ENCODE data around the gene MISP3.

Gene MISP3

GRCh38 chr19:14085309-14085995 lies 12.9 kb downstream of the MISP3 start, which contains the start of gene C19orf67:
Gene C19orf67, minus strand, starts transcription at chr19:14085783. Its CDS starts 156 bp downstream, at chr19:14085627.
- Histone ChIP-seq H4K8ac (ENCODE audit: low read depth, low read length) (no peak within 1 kb of the TSS), H2BK5ac (ENCODE audit: low read length) (no peak within 1 kb of the TSS), H2AFZ (ENCODE audit: low read length) (no peak within 1 kb of the TSS), H2BK12ac (ENCODE audit: low read length) (no peak within 1 kb of the TSS), H2BK15ac (ENCODE audit: low read length) (no peak within 1 kb of the TSS), H3K18ac (ENCODE audit: low read length) (no peak within 1 kb of the TSS), H3K9me3 (replicated peaks in 1 of 2; ENCODE audit: control insufficient read depth in 2 of 2, insufficient read depth in 1 of 2, low read depth in 1 of 2, low read length in 2 of 2) (peaks cover 0 to 4% of the 10 kb centered on the region in 2 donors), H2BK120ac (ENCODE audit: low read depth, low read length) (no peak within 1 kb of the TSS), H3K4me3 (ENCODE audit: low read length in 2 of 2) (no peak within 1 kb of the TSS), H3K9ac (ENCODE audit: low read depth, low read length, poor library complexity) (no peak within 1 kb of the TSS), H3K36me3 (replicated peaks in 1 of 2; ENCODE audit: control insufficient read depth in 2 of 2, insufficient read depth in 2 of 2, low read length in 2 of 2) (peaks cover 14 to 28% of the 10 kb centered on the region in 2 donors), H3K27ac (replicated peaks; ENCODE audit: low read length) (no peak within 1 kb of the TSS), H2AK5ac (ENCODE audit: low read depth, low read length) (peak within 1 kb of the TSS; percentile 0), H3K4me2 (ENCODE audit: insufficient read depth, low read length, poor library complexity, severe bottlenecking) (peak within 1 kb of the TSS; percentile 39), H3K4me1 (ENCODE audit: control insufficient read depth in 2 of 2, insufficient read depth in 1 of 2, low read depth in 1 of 2, low read length in 2 of 2) (peaks cover 0 to 8% of the 10 kb centered on the region in 2 donors), H3K27me3 (ENCODE audit: control insufficient read depth in 3 of 3, insufficient read depth in 3 of 3, low read depth in 1 of 3, low read length in 3 of 3) (peaks cover 0 to 4% (median 0%) of the 10 kb centered on the region in 3 experiments), H4K91ac (ENCODE audit: low read depth, low read length, poor library complexity) (no peak within 1 kb of the TSS), H3K14ac (ENCODE audit: low read length) (no peak within 1 kb of the TSS), H3K79me1 (ENCODE audit: low read depth, low read length) (peaks cover 4% of the 10 kb centered on the region), H3K4ac (ENCODE audit: low read length) (no peak within 1 kb of the TSS), H3K23ac (ENCODE audit: low read depth, low read length, poor library complexity) (no peak within 1 kb of the TSS)
- DNase-seq (ENCODE audit: low spot score) = no peak
- WGBS, 2 donors (ENCODE audit: extremely low coverage in 2 of 2, insufficient read length in 2 of 2, insufficient replicate concordance in 1 of 2) = no CpG with 5 or more reads among the region's 54 CpGs

- Histone ChIP-seq H3K27me3 (ENCODE audit: control insufficient read depth in 3 of 3, insufficient read depth in 3 of 3, low read depth in 1 of 3, low read length in 3 of 3) (peaks cover 0 to 4% (median 0%) of the 10 kb centered on the region in 3 experiments), H3K79me1 (ENCODE audit: low read depth, low read length) (peaks cover 4% of the 10 kb centered on the region), H3K4ac (ENCODE audit: low read length) (no peak overlapping the region), H2BK12ac (ENCODE audit: low read length) (no peak overlapping the region), H4K91ac (ENCODE audit: low read depth, low read length, poor library complexity) (no peak overlapping the region), H3K4me1 (ENCODE audit: control insufficient read depth in 2 of 2, insufficient read depth in 1 of 2, low read depth in 1 of 2, low read length in 2 of 2) (peaks cover 0 to 8% of the 10 kb centered on the region in 2 donors), H3K9me3 (replicated peaks in 1 of 2; ENCODE audit: control insufficient read depth in 2 of 2, insufficient read depth in 1 of 2, low read depth in 1 of 2, low read length in 2 of 2) (peaks cover 0 to 4% of the 10 kb centered on the region in 2 donors), H4K8ac (ENCODE audit: low read depth, low read length) (no peak overlapping the region), H2AFZ (ENCODE audit: low read length) (no peak overlapping the region), H2AK5ac (ENCODE audit: low read depth, low read length) (no peak overlapping the region), H3K4me2 (ENCODE audit: insufficient read depth, low read length, poor library complexity, severe bottlenecking) (no peak overlapping the region), H3K9ac (ENCODE audit: low read depth, low read length, poor library complexity) (no peak overlapping the region), H3K14ac (ENCODE audit: low read length) (no peak overlapping the region), H2BK5ac (ENCODE audit: low read length) (no peak overlapping the region), H3K23ac (ENCODE audit: low read depth, low read length, poor library complexity) (no peak overlapping the region), H3K36me3 (replicated peaks in 1 of 2; ENCODE audit: control insufficient read depth in 2 of 2, insufficient read depth in 2 of 2, low read length in 2 of 2) (peaks cover 14 to 28% of the 10 kb centered on the region in 2 donors), H3K27ac (replicated peaks; ENCODE audit: low read length) (no peak overlapping the region), H2BK15ac (ENCODE audit: low read length) (no peak overlapping the region), H3K4me3 (ENCODE audit: low read length in 2 of 2) (no peak overlapping the region), H2BK120ac (ENCODE audit: low read depth, low read length) (no peak overlapping the region), H3K18ac (ENCODE audit: low read length) (no peak overlapping the region)
- no CpG with 5 or more reads among the region's 5 CpGs for WGBS, 2 donors (ENCODE audit: extremely low coverage in 2 of 2, insufficient read length in 2 of 2, insufficient replicate concordance in 1 of 2)
- no peak for DNase-seq (ENCODE audit: low spot score)
Observed at GRCh38 chr19:14086098-14086497, 13.5 kb downstream of the MISP3 start.

- H3K4me3 ChIP-seq (ENCODE audit: low read length in 2 of 2) = peak overlapping the region; percentile 83 to 98
- peaks cover 0 to 4% (median 0%) of the 10 kb centered on the region in 3 experiments for H3K27me3 ChIP-seq (ENCODE audit: control insufficient read depth in 3 of 3, insufficient read depth in 3 of 3, low read depth in 1 of 3, low read length in 3 of 3)
- no peak for DNase-seq (ENCODE audit: low spot score)
Observed at GRCh38 chr19:14088634-14089411, 16.2 kb downstream of the MISP3 start.

GRCh38 chr19:14089412-14089661 lies 16.8 kb downstream of the MISP3 start:
- Histone ChIP-seq H3K9ac (ENCODE audit: low read depth, low read length, poor library complexity) (peak overlapping the region; percentile 72), H3K14ac (ENCODE audit: low read length) (no peak overlapping the region), H2AFZ (ENCODE audit: low read length) (peak overlapping the region; percentile 61), H3K23ac (ENCODE audit: low read depth, low read length, poor library complexity) (no peak overlapping the region), H3K4me2 (ENCODE audit: insufficient read depth, low read length, poor library complexity, severe bottlenecking) (peak overlapping the region; percentile 61), H3K4me1 (ENCODE audit: control insufficient read depth in 2 of 2, insufficient read depth in 1 of 2, low read depth in 1 of 2, low read length in 2 of 2) (peaks cover 3 to 4% of the 10 kb centered on the region in 2 donors), H3K27ac (replicated peaks; ENCODE audit: low read length) (no peak overlapping the region), H4K8ac (ENCODE audit: low read depth, low read length) (no peak overlapping the region), H3K9me3 (replicated peaks in 1 of 2; ENCODE audit: control insufficient read depth in 2 of 2, insufficient read depth in 1 of 2, low read depth in 1 of 2, low read length in 2 of 2) (peaks cover 11% of the 10 kb centered on the region in 2 donors), H4K91ac (ENCODE audit: low read depth, low read length, poor library complexity) (no peak overlapping the region), H3K36me3 (replicated peaks in 1 of 2; ENCODE audit: control insufficient read depth in 2 of 2, insufficient read depth in 2 of 2, low read length in 2 of 2) (peaks cover 14 to 34% of the 10 kb centered on the region in 2 donors), H2BK12ac (ENCODE audit: low read length) (no peak overlapping the region), H3K27me3 (ENCODE audit: control insufficient read depth in 3 of 3, insufficient read depth in 3 of 3, low read depth in 1 of 3, low read length in 3 of 3) (peaks cover 0 to 4% (median 0%) of the 10 kb centered on the region in 3 experiments), H3K18ac (ENCODE audit: low read length) (no peak overlapping the region), H3K4ac (ENCODE audit: low read length) (no peak overlapping the region), H3K79me1 (ENCODE audit: low read depth, low read length) (peaks cover 4% of the 10 kb centered on the region), H3K4me3 (ENCODE audit: low read length in 2 of 2) (peak overlapping the region; percentile 83 to 98), H2AK5ac (ENCODE audit: low read depth, low read length) (no peak overlapping the region), H2BK120ac (ENCODE audit: low read depth, low read length) (no peak overlapping the region), H2BK15ac (ENCODE audit: low read length) (no peak overlapping the region), H2BK5ac (ENCODE audit: low read length) (no peak overlapping the region)
- DNase-seq (ENCODE audit: low spot score) = no peak
- WGBS, 2 donors (ENCODE audit: extremely low coverage in 2 of 2, insufficient read length in 2 of 2, insufficient replicate concordance in 1 of 2) = no CpG with 5 or more reads among the region's 16 CpGs

More at GRCh38 chr19:14088634-14089411, 16.2 kb downstream of the MISP3 start:
- Histone ChIP-seq H3K9ac (ENCODE audit: low read depth, low read length, poor library complexity) (no peak overlapping the region), H3K79me1 (ENCODE audit: low read depth, low read length) (peaks cover 4% of the 10 kb centered on the region), H3K23ac (ENCODE audit: low read depth, low read length, poor library complexity) (peak overlapping the region; percentile 27), H3K36me3 (replicated peaks in 1 of 2; ENCODE audit: control insufficient read depth in 2 of 2, insufficient read depth in 2 of 2, low read length in 2 of 2) (peaks cover 14 to 34% of the 10 kb centered on the region in 2 donors), H3K14ac (ENCODE audit: low read length) (no peak overlapping the region), H3K4me1 (ENCODE audit: control insufficient read depth in 2 of 2, insufficient read depth in 1 of 2, low read depth in 1 of 2, low read length in 2 of 2) (peaks cover 3 to 4% of the 10 kb centered on the region in 2 donors), H3K27ac (replicated peaks; ENCODE audit: low read length) (no peak overlapping the region), H2BK12ac (ENCODE audit: low read length) (no peak overlapping the region), H3K4ac (ENCODE audit: low read length) (no peak overlapping the region), H3K4me2 (ENCODE audit: insufficient read depth, low read length, poor library complexity, severe bottlenecking) (peak overlapping the region; percentile 61), H3K18ac (ENCODE audit: low read length) (no peak overlapping the region), H2AK5ac (ENCODE audit: low read depth, low read length) (peak overlapping the region; percentile 24), H3K9me3 (replicated peaks in 1 of 2; ENCODE audit: control insufficient read depth in 2 of 2, insufficient read depth in 1 of 2, low read depth in 1 of 2, low read length in 2 of 2) (peaks cover 9 to 11% of the 10 kb centered on the region in 2 donors), H2BK120ac (ENCODE audit: low read depth, low read length) (no peak overlapping the region), H4K91ac (ENCODE audit: low read depth, low read length, poor library complexity) (peak overlapping the region; percentile 56), H4K8ac (ENCODE audit: low read depth, low read length) (no peak overlapping the region), H2BK15ac (ENCODE audit: low read length) (no peak overlapping the region), H2BK5ac (ENCODE audit: low read length) (peak overlapping the region; percentile 4), H2AFZ (ENCODE audit: low read length) (no peak overlapping the region)
- no CpG with 5 or more reads among the region's 30 CpGs for WGBS, 2 donors (ENCODE audit: extremely low coverage in 2 of 2, insufficient read length in 2 of 2, insufficient replicate concordance in 1 of 2)

Measured in neuronal stem cell (in vitro differentiated cells).